HG02759 (cell line): ENCODE measurements around the gene NCKAP5.
A peak's percentile ranks its signal among the peaks of the same experiment; 100 is the strongest.

ENCODE experiments used
- ATAC-seq: cut with Tn5 transposase; IDR thresholded peaks from one replicate; pipeline ENCODE4 v1.9.1; 2021; ENCODE audit warnings: mild to moderate bottlenecking, moderate library complexity; ENCODE audit not compliant: unreplicated experiment

The NCKAP5 gene

GRCh38 chr2:133568172-133568571 is at the start of gene NCKAP5:
NCKAP5 (minus strand) TSS chr2:133568463; CDS start chr2:133517526, 50,937 bp downstream.
- ATAC-seq, result no peak

GRCh38 chr2:133609664-133610063 is 41.4 kb upstream of the NCKAP5 start:
- ATAC-seq, result no peak

GRCh38 chr2:133608291-133608690 is 40.0 kb upstream of the NCKAP5 start:
- ATAC-seq, result no peak

- no peak for ATAC-seq
Measured at GRCh38 chr2:133607679-133608078, 39.4 kb upstream of the NCKAP5 start.

GRCh38 chr2:133606616-133607015 is 38.4 kb upstream of the NCKAP5 start:
- no peak for ATAC-seq

GRCh38 chr2:133605766-133606137 is 37.5 kb upstream of the NCKAP5 start:
- no peak for ATAC-seq

GRCh38 chr2:133605011-133605765 is 36.9 kb upstream of the NCKAP5 start:
- no peak for ATAC-seq

- no peak for ATAC-seq
Measured at GRCh38 chr2:133603109-133603508, 34.8 kb upstream of the NCKAP5 start.

- no peak for ATAC-seq
Measured at GRCh38 chr2:133602538-133602937, 34.3 kb upstream of the NCKAP5 start.

GRCh38 chr2:133600266-133600928 is 32.1 kb upstream of the NCKAP5 start:
- no peak for ATAC-seq

GRCh38 chr2:133599811-133600210 is 31.5 kb upstream of the NCKAP5 start:
- ATAC-seq, result no peak

GRCh38 chr2:133599211-133599803 is 31.0 kb upstream of the NCKAP5 start:
- no peak for ATAC-seq

GRCh38 chr2:133598769-133599168 is 30.5 kb upstream of the NCKAP5 start:
- ATAC-seq, result no peak

GRCh38 chr2:133596701-133597393 is 28.6 kb upstream of the NCKAP5 start:
- no peak for ATAC-seq

GRCh38 chr2:133591164-133591563 is 22.9 kb upstream of the NCKAP5 start:
- no peak for ATAC-seq

GRCh38 chr2:133589456-133589855 is 21.2 kb upstream of the NCKAP5 start:
- ATAC-seq, result no peak

GRCh38 chr2:133588144-133588543 is 19.9 kb upstream of the NCKAP5 start:
- no peak for ATAC-seq

GRCh38 chr2:133586978-133587377 is 18.7 kb upstream of the NCKAP5 start:
- no peak for ATAC-seq

- no peak for ATAC-seq
Measured at GRCh38 chr2:133581010-133581760, 12.9 kb upstream of the NCKAP5 start.

- ATAC-seq, result no peak
Measured at GRCh38 chr2:133579274-133579673, 11.0 kb upstream of the NCKAP5 start.

GRCh38 chr2:133576714-133577113 is 8.5 kb upstream of the NCKAP5 start:
- ATAC-seq, result peak; percentile 71
